ENCODE data around the gene SLC9A9. TPM values are rescaled to one million over a fixed set of nuclear protein-coding genes. Genes with fewer than 3 reads are reported as not detected.

SLC9A9 gene
- total RNA-seq, 1 donor from 2014 or later: 7.1 TPM

GRCh38 chr3:143650120-143650519 is 198.1 kb downstream of the SLC9A9 start:
- DNase-seq (ENCODE audit: low read depth in 2 of 2): no peak

GRCh38 chr3:143648708-143649107 is 199.6 kb downstream of the SLC9A9 start:
- DNase-seq (ENCODE audit: low read depth in 2 of 2): no peak

GRCh38 chr3:143648218-143648617 is 200.1 kb downstream of the SLC9A9 start:
- DNase-seq (ENCODE audit: low read depth in 2 of 2): no peak

- DNase-seq (ENCODE audit: low read depth in 2 of 2): peak; percentile 79 to 89
Observed at GRCh38 chr3:143644370-143645089, 203.7 kb downstream of the SLC9A9 start.

GRCh38 chr3:143643905-143644304 is 204.4 kb downstream of the SLC9A9 start:
- peak in 1 of 2 donors; percentile 5 for DNase-seq (ENCODE audit: low read depth in 2 of 2)

GRCh38 chr3:143640774-143641173 is 207.5 kb downstream of the SLC9A9 start:
- no peak for DNase-seq (ENCODE audit: low read depth in 2 of 2)

- no peak for DNase-seq (ENCODE audit: low read depth in 2 of 2)
Observed at GRCh38 chr3:143637133-143637532, 211.1 kb downstream of the SLC9A9 start.

GRCh38 chr3:143634991-143635390 is 213.3 kb downstream of the SLC9A9 start:
- no peak for DNase-seq (ENCODE audit: low read depth in 2 of 2)

- no peak for DNase-seq (ENCODE audit: low read depth in 2 of 2)
Observed at GRCh38 chr3:143634427-143634826, 213.8 kb downstream of the SLC9A9 start.

GRCh38 chr3:143633816-143634215 is 214.5 kb downstream of the SLC9A9 start:
- no peak for DNase-seq (ENCODE audit: low read depth in 2 of 2)

GRCh38 chr3:143629726-143630125 is 218.5 kb downstream of the SLC9A9 start:
- DNase-seq (ENCODE audit: low read depth in 2 of 2): no peak

- peak in 1 of 2 donors; percentile 20 for DNase-seq (ENCODE audit: low read depth in 2 of 2)
Observed at GRCh38 chr3:143628971-143629370, 219.3 kb downstream of the SLC9A9 start.

GRCh38 chr3:143627336-143627735 is 220.9 kb downstream of the SLC9A9 start:
- DNase-seq (ENCODE audit: low read depth in 2 of 2): no peak

GRCh38 chr3:143619231-143619630 is 229.0 kb downstream of the SLC9A9 start:
- DNase-seq (ENCODE audit: low read depth in 2 of 2): no peak

GRCh38 chr3:143617050-143617449 is 231.2 kb downstream of the SLC9A9 start:
- DNase-seq (ENCODE audit: low read depth in 2 of 2): no peak

- DNase-seq (ENCODE audit: low read depth in 2 of 2): no peak
Observed at GRCh38 chr3:143613226-143613625, 235.0 kb downstream of the SLC9A9 start.

- no peak for DNase-seq (ENCODE audit: low read depth in 2 of 2)
Observed at GRCh38 chr3:143612541-143612940, 235.7 kb downstream of the SLC9A9 start.

- DNase-seq (ENCODE audit: low read depth in 2 of 2): peak in 1 of 2 donors; percentile 55
Observed at GRCh38 chr3:143608966-143609365, 239.3 kb downstream of the SLC9A9 start.

GRCh38 chr3:143605233-143605950 is 242.9 kb downstream of the SLC9A9 start:
- DNase-seq (ENCODE audit: low read depth in 2 of 2): no peak

- DNase-seq (ENCODE audit: low read depth in 2 of 2): no peak
Observed at GRCh38 chr3:143604402-143605185, 243.7 kb downstream of the SLC9A9 start.

GRCh38 chr3:143603774-143604173 is 244.5 kb downstream of the SLC9A9 start:
- no peak for DNase-seq (ENCODE audit: low read depth in 2 of 2)
